GM19043 (cell line): ENCODE results near the gene HSD11B1.

Experiments used
- ATAC-seq: cut with Tn5 transposase; IDR thresholded peaks from one replicate; pipeline ENCODE4 v1.9.1; 2021; ENCODE audit warnings: low read depth; ENCODE audit not compliant: unreplicated experiment

The HSD11B1 gene

GRCh38 chr1:209751627-209752231, 47.1 kb downstream of the HSD11B1 start:
- ATAC-seq: peak; percentile 38

GRCh38 chr1:209752890-209753289, 48.2 kb downstream of the HSD11B1 start:
- no peak for ATAC-seq

- ATAC-seq: no peak
Measured at GRCh38 chr1:209755256-209755655, 50.6 kb downstream of the HSD11B1 start.

- peak; percentile 70 for ATAC-seq
Measured at GRCh38 chr1:209755926-209756614, 51.4 kb downstream of the HSD11B1 start, which contains the start of gene TRAF3IP3. Gene TRAF3IP3, plus strand, starts transcription at chr1:209756053. Its CDS starts 3,987 bp downstream, at chr1:209760040.

- peak; percentile 22 for ATAC-seq
Measured at GRCh38 chr1:209756615-209757445, 52.2 kb downstream of the HSD11B1 start.

GRCh38 chr1:209758400-209758799, 53.8 kb downstream of the HSD11B1 start:
- no peak for ATAC-seq

GRCh38 chr1:209759829-209760359, 55.2 kb downstream of the HSD11B1 start:
- ATAC-seq: no peak

- ATAC-seq: no peak
Measured at GRCh38 chr1:209761011-209761635, 56.5 kb downstream of the HSD11B1 start.

GRCh38 chr1:209766051-209766450, 61.4 kb downstream of the HSD11B1 start:
- no peak for ATAC-seq

GRCh38 chr1:209767096-209767495, 62.5 kb downstream of the HSD11B1 start:
- no peak for ATAC-seq

GRCh38 chr1:209767706-209768105, 63.1 kb downstream of the HSD11B1 start:
- ATAC-seq: no peak

- peak; percentile 71 for ATAC-seq
Measured at GRCh38 chr1:209768354-209768774, 63.7 kb downstream of the HSD11B1 start.

- peak; percentile 77 for ATAC-seq
Measured at GRCh38 chr1:209769171-209769904, 64.7 kb downstream of the HSD11B1 start.

GRCh38 chr1:209769971-209770370, 65.3 kb downstream of the HSD11B1 start:
- no peak for ATAC-seq

- ATAC-seq: no peak
Measured at GRCh38 chr1:209770636-209771415, 66.2 kb downstream of the HSD11B1 start.

GRCh38 chr1:209772126-209772525, 67.5 kb downstream of the HSD11B1 start:
- ATAC-seq: no peak

GRCh38 chr1:209774592-209774991, 69.9 kb downstream of the HSD11B1 start:
- peak; percentile 72 for ATAC-seq

- ATAC-seq: no peak
Measured at GRCh38 chr1:209775678-209776077, 71.0 kb downstream of the HSD11B1 start.

GRCh38 chr1:209777587-209777986, 72.9 kb downstream of the HSD11B1 start:
- ATAC-seq: no peak
